ENCODE measurements around the gene HMCN2. TPM values are rescaled to one million over a fixed set of nuclear protein-coding genes. Genes with fewer than 3 reads are reported as not detected.

Gene HMCN2
- polyA plus RNA-seq, 3 donors: 0.83 to 0.89 (median 0.86) TPM

DNA sequence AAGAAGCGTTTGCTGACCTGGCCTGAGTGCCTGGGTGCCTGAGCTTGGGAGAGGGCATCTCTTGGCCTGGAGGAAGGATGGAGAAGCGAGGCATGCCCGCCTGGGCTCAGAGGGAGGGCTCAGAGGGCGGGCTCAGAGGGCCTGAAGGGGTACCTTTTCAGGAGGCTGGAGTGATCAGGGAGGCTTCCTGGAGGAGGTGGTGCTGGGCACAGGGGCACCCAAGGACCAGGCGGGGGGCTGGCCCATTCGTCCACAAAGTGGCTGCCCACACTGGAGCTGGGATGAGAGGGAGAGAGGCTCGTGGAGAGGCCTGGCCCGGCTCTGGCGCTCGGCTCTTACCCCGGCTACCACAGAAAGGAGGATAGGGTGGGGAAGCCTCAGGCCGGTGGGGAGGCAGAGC, 212.0 kb downstream of the HMCN2 start:
- DNase-seq (ENCODE audit: low read depth in 3 of 3, low spot score in 2 of 3): no peak

DNA sequence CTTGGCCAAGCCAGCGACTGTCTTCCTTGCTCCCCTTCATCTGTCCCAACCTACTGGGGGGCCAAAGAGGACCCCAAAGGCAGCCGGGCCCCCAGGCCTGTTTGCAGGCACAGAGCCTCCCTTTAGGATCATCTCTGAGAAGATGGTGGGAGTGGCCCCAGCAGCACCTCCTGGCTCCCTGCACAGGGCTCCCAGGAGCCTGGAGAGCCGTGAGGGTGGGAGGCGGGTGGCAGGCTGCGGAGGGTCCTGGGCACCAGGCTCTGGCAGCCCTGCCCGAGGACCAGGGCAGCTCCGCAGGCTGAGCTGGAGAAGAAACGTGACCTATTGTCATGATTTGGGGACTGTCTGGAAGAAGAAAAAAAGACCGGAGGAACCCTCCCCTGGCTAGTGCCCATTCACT, 212.6 kb downstream of the HMCN2 start:
- DNase-seq (ENCODE audit: low read depth in 3 of 3, low spot score in 2 of 3): no peak

DNA sequence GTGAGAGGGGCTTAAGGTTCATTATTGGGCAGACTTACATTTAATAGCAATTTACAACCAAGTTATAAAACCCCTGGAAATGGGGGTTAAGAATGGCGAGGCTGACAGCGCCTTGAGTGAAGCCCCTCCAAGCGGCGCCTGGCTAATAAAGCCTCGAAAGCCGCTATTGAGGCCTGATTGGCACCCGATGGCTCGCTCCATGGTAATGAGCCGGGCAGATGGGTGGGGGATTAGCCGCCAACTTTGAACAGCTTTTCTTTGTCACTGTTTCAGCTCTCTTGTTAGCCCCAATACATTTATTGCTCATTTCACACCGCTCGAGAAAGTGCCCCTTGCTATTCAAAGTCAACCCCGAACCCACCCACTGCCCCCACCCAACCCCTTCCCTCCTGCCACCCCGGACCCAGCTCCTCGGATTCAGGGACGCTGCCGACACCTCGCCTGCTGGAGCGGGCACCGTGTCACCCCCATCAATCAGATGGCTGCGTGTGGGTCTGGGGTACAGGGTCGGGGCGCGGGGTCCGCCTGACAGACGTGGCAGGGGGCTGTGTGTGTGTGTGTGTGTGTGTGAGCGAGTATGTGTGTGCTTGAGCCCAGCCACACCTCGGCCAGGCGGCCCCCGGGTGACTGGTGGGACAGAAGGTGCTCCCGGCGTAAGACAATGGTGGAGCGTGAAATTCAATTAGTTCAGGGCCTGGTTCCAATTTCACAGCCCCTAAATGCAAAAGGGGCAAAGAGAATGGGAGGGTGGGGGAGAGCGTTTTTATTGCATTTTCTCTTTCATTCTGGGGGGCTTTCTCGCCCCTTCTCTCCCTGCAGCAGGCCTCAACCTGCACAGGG, 213.4 kb downstream of the HMCN2 start:
- DNase-seq (ENCODE audit: low read depth in 3 of 3, low spot score in 2 of 3): no peak

DNA sequence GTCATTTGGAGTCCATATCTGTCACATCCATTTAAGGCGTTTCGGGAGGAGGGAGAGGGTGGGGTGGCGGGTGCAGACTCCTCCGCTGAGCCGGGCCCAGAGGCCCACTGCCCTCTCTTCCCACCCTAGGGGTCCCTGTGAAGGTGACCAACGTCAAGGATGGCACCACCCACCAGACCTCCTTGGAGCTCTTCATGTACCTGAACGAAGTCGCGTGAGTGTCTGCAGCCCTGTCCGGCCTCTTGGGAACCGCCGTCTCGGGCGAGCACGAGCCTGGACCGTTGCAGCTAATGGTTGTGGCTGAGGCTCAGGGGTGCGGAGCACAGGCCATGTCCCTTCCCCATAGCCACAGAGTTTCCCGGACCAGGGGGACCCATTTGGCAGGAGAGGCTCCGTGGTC, 214.0 kb downstream of the HMCN2 start:
- no peak for DNase-seq (ENCODE audit: low read depth in 3 of 3, low spot score in 2 of 3)

DNA sequence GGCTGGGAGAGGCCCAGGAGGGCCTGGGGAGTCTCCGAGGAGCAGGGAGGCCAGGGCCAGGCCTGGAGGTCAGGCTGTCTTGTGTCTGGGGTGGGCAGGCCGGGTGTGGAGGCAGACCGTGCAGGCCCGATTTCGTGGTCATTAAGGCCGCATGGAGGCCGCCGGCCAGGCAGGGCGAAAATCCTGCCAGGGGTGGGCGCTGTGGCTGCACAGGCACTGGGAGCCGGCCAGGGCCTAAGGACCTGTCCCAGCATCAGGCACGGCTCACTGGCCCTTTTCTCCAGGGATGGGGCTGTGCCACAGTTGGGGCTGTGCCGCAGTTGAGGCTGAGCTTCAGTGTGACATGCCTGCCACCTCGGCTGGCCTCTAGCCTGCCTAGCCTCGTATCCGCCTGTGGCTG, 215.1 kb downstream of the HMCN2 start:
- no peak for DNase-seq (ENCODE audit: low read depth in 3 of 3, low spot score in 2 of 3)

DNA sequence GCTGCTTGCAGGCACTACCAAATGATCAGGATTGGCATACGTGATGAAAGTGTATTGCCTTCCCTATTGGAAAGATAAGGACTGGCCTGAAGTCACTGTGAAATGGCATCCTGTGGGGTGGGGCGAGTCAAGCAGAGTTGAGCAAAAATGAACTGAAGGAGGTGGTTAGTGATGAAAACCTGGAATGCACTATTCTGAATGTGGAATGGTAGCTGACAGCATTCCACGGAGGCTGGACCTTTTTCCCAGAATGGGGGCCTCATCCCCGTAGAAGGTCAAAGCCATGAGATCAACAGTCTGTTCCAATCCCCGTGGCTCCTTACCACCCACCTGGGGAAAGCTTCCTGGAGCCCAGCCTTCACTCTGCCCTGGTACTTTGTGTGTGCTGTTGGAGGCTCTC, 216.9 kb downstream of the HMCN2 start:
- no peak for DNase-seq (ENCODE audit: low read depth in 3 of 3, low spot score in 2 of 3)

DNA sequence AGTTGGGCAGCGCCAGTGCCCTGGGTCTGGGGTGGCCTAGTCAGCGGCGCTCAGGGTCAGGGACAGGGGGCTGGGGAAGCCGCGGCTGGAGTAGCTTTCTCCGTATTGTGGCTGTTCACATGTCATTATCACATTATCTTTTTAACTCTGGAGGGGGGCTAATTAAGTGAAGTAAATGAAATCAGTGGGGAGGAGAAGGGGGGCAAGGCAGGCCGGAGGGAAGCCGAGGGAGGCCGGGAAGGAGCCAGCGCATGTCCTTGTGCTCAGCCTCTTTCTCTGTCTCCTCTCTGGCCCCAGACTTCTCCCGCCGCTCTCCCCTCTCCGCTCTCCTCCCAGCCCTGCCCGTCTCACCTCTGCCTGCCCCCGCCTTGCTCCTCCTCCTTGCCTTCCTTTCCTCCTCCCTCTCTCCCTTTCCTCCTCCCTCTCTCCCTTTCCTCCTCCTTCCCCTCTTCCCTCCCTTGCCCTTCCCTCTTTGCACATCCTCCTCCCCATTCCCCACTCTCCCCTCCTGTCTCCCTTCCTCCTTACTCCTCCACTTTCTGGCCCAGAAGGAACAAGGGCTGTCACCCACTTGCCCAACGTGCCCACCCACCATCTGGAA, 217.9 kb downstream of the HMCN2 start:
- DNase-seq (ENCODE audit: low read depth in 3 of 3, low spot score in 2 of 3): no peak

Other genes with a start within 250 kb of the HMCN2 start
- 10 to 100 TPM; 45.0 to 51.4 (median 51.1) TPM for gene FNBP1, start 222.6 kb upstream of the HMCN2 start, polyA plus RNA-seq (ENCODE audit: insufficient read length in 3 of 3)
- 10 to 100 TPM; 53.8 to 56.0 (median 54.4) TPM for gene GPR107, start 211.9 kb upstream of the HMCN2 start, polyA plus RNA-seq (ENCODE audit: insufficient read length in 3 of 3)
- gene NCS1, start 93.4 kb upstream of the HMCN2 start, polyA plus RNA-seq (ENCODE audit: insufficient read length in 3 of 3): 10 to 100 TPM; 25.8 to 27.4 (median 26.6) TPM
- 100 to 1,000 TPM; 299 to 385 (median 354) TPM for gene ASS1, start 179.2 kb downstream of the HMCN2 start, polyA plus RNA-seq (ENCODE audit: insufficient read length in 3 of 3)

Measured in right renal cortex interstitium (tissue), 3 donors.